ENCODE results near the gene ZNF281.

The ZNF281 gene

GRCh38 chr1:200409761-200410565 is at the start of gene ZNF281:
Gene ZNF281, minus strand, starts transcription at chr1:200410036. Its CDS starts 331 bp downstream, at chr1:200409705.
- H3K27me3 ChIP-seq (replicated peaks; ENCODE audit: control insufficient read depth, insufficient read depth, low read length): no peaks in the 10 kb centered on the region
- peak; percentile 98 for DNase-seq (ENCODE audit: low read depth)
- peaks cover 18% of the 10 kb centered on the region for H3K36me3 ChIP-seq (ENCODE audit: control insufficient read depth, insufficient read depth, low read length, severe bottlenecking)
- no peaks in the 10 kb centered on the region for H3K9me3 ChIP-seq (ENCODE audit: control insufficient read depth, low read length)
- H3K4me1 ChIP-seq (ENCODE audit: control insufficient read depth, insufficient read depth, low read length): peaks cover 59% of the 10 kb centered on the region
- H3K4me3 ChIP-seq (ENCODE audit: low read length): peak within 1 kb of the TSS; percentile 90
- peak within 1 kb of the TSS; percentile 97 for H3K9ac ChIP-seq (ENCODE audit: low read length)

- no peaks in the 10 kb centered on the region for H3K9me3 ChIP-seq (ENCODE audit: control insufficient read depth, low read length)
- no peak overlapping the region for H3K4me3 ChIP-seq (ENCODE audit: low read length)
- no peak overlapping the region for H3K9ac ChIP-seq (ENCODE audit: low read length)
- H3K36me3 ChIP-seq (ENCODE audit: control insufficient read depth, insufficient read depth, low read length, severe bottlenecking): no peaks in the 10 kb centered on the region
- no peak for DNase-seq (ENCODE audit: low read depth)
- H3K4me1 ChIP-seq (ENCODE audit: control insufficient read depth, insufficient read depth, low read length): peaks cover 4% of the 10 kb centered on the region
- H3K27me3 ChIP-seq (replicated peaks; ENCODE audit: control insufficient read depth, insufficient read depth, low read length): no peaks in the 10 kb centered on the region
These were observed 48.9 kb upstream of the ZNF281 start for GRCh38 chr1:200458780-200459179.

- Histone ChIP-seq H3K4me3 (ENCODE audit: low read length) (no peak overlapping the region), H3K27me3 (replicated peaks; ENCODE audit: control insufficient read depth, insufficient read depth, low read length) (no peaks in the 10 kb centered on the region), H3K4me1 (ENCODE audit: control insufficient read depth, insufficient read depth, low read length) (peaks cover 14% of the 10 kb centered on the region), H3K9ac (ENCODE audit: low read length) (no peak overlapping the region), H3K36me3 (ENCODE audit: control insufficient read depth, insufficient read depth, low read length, severe bottlenecking) (no peaks in the 10 kb centered on the region), H3K9me3 (ENCODE audit: control insufficient read depth, low read length) (no peaks in the 10 kb centered on the region)
- DNase-seq (ENCODE audit: low read depth): no peak
These were observed 48.0 kb upstream of the ZNF281 start for GRCh38 chr1:200457810-200458209.

- DNase-seq (ENCODE audit: low read depth): no peak
- Histone ChIP-seq H3K4me1 (ENCODE audit: control insufficient read depth, insufficient read depth, low read length) (peaks cover 16% of the 10 kb centered on the region), H3K27me3 (replicated peaks; ENCODE audit: control insufficient read depth, insufficient read depth, low read length) (no peaks in the 10 kb centered on the region), H3K4me3 (ENCODE audit: low read length) (no peak overlapping the region), H3K36me3 (ENCODE audit: control insufficient read depth, insufficient read depth, low read length, severe bottlenecking) (no peaks in the 10 kb centered on the region), H3K9me3 (ENCODE audit: control insufficient read depth, low read length) (no peaks in the 10 kb centered on the region), H3K9ac (ENCODE audit: low read length) (no peak overlapping the region)
These were observed 44.6 kb upstream of the ZNF281 start for GRCh38 chr1:200454425-200454824.

- Histone ChIP-seq H3K4me3 (ENCODE audit: low read length) (peak overlapping the region; percentile 49), H3K9ac (ENCODE audit: low read length) (peak overlapping the region; percentile 49), H3K9me3 (ENCODE audit: control insufficient read depth, low read length) (no peaks in the 10 kb centered on the region), H3K4me1 (ENCODE audit: control insufficient read depth, insufficient read depth, low read length) (peaks cover 16% of the 10 kb centered on the region), H3K27me3 (replicated peaks; ENCODE audit: control insufficient read depth, insufficient read depth, low read length) (no peaks in the 10 kb centered on the region), H3K36me3 (ENCODE audit: control insufficient read depth, insufficient read depth, low read length, severe bottlenecking) (no peaks in the 10 kb centered on the region)
- DNase-seq (ENCODE audit: low read depth): peak; percentile 60
These were observed 43.7 kb upstream of the ZNF281 start for GRCh38 chr1:200453553-200453905.

GRCh38 chr1:200452850-200453552 is 43.2 kb upstream of the ZNF281 start:
- Histone ChIP-seq H3K9me3 (ENCODE audit: control insufficient read depth, low read length) (no peaks in the 10 kb centered on the region), H3K4me3 (ENCODE audit: low read length) (peak overlapping the region; percentile 49), H3K27me3 (replicated peaks; ENCODE audit: control insufficient read depth, insufficient read depth, low read length) (no peaks in the 10 kb centered on the region), H3K36me3 (ENCODE audit: control insufficient read depth, insufficient read depth, low read length, severe bottlenecking) (no peaks in the 10 kb centered on the region), H3K9ac (ENCODE audit: low read length) (peak overlapping the region; percentile 49), H3K4me1 (ENCODE audit: control insufficient read depth, insufficient read depth, low read length) (peaks cover 16% of the 10 kb centered on the region)
- DNase-seq (ENCODE audit: low read depth): no peak

- Histone ChIP-seq H3K4me3 (ENCODE audit: low read length) (no peak overlapping the region), H3K27me3 (replicated peaks; ENCODE audit: control insufficient read depth, insufficient read depth, low read length) (no peaks in the 10 kb centered on the region), H3K36me3 (ENCODE audit: control insufficient read depth, insufficient read depth, low read length, severe bottlenecking) (no peaks in the 10 kb centered on the region), H3K9ac (ENCODE audit: low read length) (no peak overlapping the region), H3K9me3 (ENCODE audit: control insufficient read depth, low read length) (no peaks in the 10 kb centered on the region), H3K4me1 (ENCODE audit: control insufficient read depth, insufficient read depth, low read length) (peaks cover 6% of the 10 kb centered on the region)
- no peak for DNase-seq (ENCODE audit: low read depth)
These were observed 38.4 kb upstream of the ZNF281 start for GRCh38 chr1:200448034-200448762.

GRCh38 chr1:200445213-200445612 is 35.4 kb upstream of the ZNF281 start:
- Histone ChIP-seq H3K36me3 (ENCODE audit: control insufficient read depth, insufficient read depth, low read length, severe bottlenecking) (no peaks in the 10 kb centered on the region), H3K9ac (ENCODE audit: low read length) (no peak overlapping the region), H3K9me3 (ENCODE audit: control insufficient read depth, low read length) (no peaks in the 10 kb centered on the region), H3K27me3 (replicated peaks; ENCODE audit: control insufficient read depth, insufficient read depth, low read length) (no peaks in the 10 kb centered on the region), H3K4me1 (ENCODE audit: control insufficient read depth, insufficient read depth, low read length) (peaks cover 4% of the 10 kb centered on the region), H3K4me3 (ENCODE audit: low read length) (no peak overlapping the region)
- no peak for DNase-seq (ENCODE audit: low read depth)

GRCh38 chr1:200444478-200444877 is 34.6 kb upstream of the ZNF281 start:
- H3K27me3 ChIP-seq (replicated peaks; ENCODE audit: control insufficient read depth, insufficient read depth, low read length): no peaks in the 10 kb centered on the region
- H3K36me3 ChIP-seq (ENCODE audit: control insufficient read depth, insufficient read depth, low read length, severe bottlenecking): no peaks in the 10 kb centered on the region
- no peaks in the 10 kb centered on the region for H3K9me3 ChIP-seq (ENCODE audit: control insufficient read depth, low read length)
- H3K9ac ChIP-seq (ENCODE audit: low read length): no peak overlapping the region
- H3K4me1 ChIP-seq (ENCODE audit: control insufficient read depth, insufficient read depth, low read length): peaks cover 4% of the 10 kb centered on the region
- H3K4me3 ChIP-seq (ENCODE audit: low read length): no peak overlapping the region
- DNase-seq (ENCODE audit: low read depth): no peak

GRCh38 chr1:200443860-200444259 is 34.0 kb upstream of the ZNF281 start:
- Histone ChIP-seq H3K36me3 (ENCODE audit: control insufficient read depth, insufficient read depth, low read length, severe bottlenecking) (no peaks in the 10 kb centered on the region), H3K4me3 (ENCODE audit: low read length) (no peak overlapping the region), H3K27me3 (replicated peaks; ENCODE audit: control insufficient read depth, insufficient read depth, low read length) (no peaks in the 10 kb centered on the region), H3K4me1 (ENCODE audit: control insufficient read depth, insufficient read depth, low read length) (peaks cover 5% of the 10 kb centered on the region), H3K9me3 (ENCODE audit: control insufficient read depth, low read length) (no peaks in the 10 kb centered on the region), H3K9ac (ENCODE audit: low read length) (no peak overlapping the region)
- DNase-seq (ENCODE audit: low read depth): no peak

GRCh38 chr1:200442537-200443156 is 32.8 kb upstream of the ZNF281 start:
- DNase-seq (ENCODE audit: low read depth): no peak
- peaks cover 14% of the 10 kb centered on the region for H3K4me1 ChIP-seq (ENCODE audit: control insufficient read depth, insufficient read depth, low read length)
- H3K4me3 ChIP-seq (ENCODE audit: low read length): no peak overlapping the region
- no peaks in the 10 kb centered on the region for H3K36me3 ChIP-seq (ENCODE audit: control insufficient read depth, insufficient read depth, low read length, severe bottlenecking)
- no peaks in the 10 kb centered on the region for H3K27me3 ChIP-seq (replicated peaks; ENCODE audit: control insufficient read depth, insufficient read depth, low read length)
- no peaks in the 10 kb centered on the region for H3K9me3 ChIP-seq (ENCODE audit: control insufficient read depth, low read length)
- no peak overlapping the region for H3K9ac ChIP-seq (ENCODE audit: low read length)
